ENCODE results near the gene KLHL26. TPM values are rescaled to one million over a fixed set of nuclear protein-coding genes. Genes with fewer than 3 reads are reported as not detected.
"Not testable (repeated sequence)": the region's sequence is repeated elsewhere in the genome, so short reads cannot be mapped to it uniquely, and the experiment has no call there.

Gene KLHL26
- total RNA-seq, 4 donors from 2014 or later: 7.9 to 23.2 (median 18.2) TPM

DNA sequence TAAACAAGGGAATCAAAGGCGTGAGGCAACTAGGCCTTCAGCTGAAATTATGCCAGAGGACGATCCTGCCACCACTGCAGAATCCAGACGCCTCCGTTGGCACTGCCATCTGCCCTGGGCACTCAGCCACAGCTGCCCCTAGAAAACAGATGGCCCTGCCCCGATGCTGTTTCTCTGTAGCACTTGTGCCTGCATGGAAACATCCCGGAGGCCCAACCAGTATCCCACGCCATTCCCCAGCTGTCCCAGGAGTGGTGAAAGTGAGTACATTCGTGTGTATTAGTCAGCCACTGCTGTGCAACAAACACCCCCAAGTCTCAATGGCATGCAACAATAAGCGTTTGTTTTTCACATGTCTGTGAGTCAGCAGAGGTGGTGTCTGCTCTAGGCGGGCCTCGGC is 37.8 kb downstream of the KLHL26 start:
- WGBS, 2 donors: 75 to 78% methylated on average over 11 of the region's 11 CpGs
- no peak overlapping the region for H3K4me3 ChIP-seq (ENCODE audit: low read depth, poor library complexity, severe bottlenecking)
- DNase-seq (ENCODE audit: low spot score in 2 of 2): no peak
- intact Hi-C loops (cut with DNase I; ENCODE audit: low total_unique reads): no loop called here
- TF ChIP-seq, protein P1, sequence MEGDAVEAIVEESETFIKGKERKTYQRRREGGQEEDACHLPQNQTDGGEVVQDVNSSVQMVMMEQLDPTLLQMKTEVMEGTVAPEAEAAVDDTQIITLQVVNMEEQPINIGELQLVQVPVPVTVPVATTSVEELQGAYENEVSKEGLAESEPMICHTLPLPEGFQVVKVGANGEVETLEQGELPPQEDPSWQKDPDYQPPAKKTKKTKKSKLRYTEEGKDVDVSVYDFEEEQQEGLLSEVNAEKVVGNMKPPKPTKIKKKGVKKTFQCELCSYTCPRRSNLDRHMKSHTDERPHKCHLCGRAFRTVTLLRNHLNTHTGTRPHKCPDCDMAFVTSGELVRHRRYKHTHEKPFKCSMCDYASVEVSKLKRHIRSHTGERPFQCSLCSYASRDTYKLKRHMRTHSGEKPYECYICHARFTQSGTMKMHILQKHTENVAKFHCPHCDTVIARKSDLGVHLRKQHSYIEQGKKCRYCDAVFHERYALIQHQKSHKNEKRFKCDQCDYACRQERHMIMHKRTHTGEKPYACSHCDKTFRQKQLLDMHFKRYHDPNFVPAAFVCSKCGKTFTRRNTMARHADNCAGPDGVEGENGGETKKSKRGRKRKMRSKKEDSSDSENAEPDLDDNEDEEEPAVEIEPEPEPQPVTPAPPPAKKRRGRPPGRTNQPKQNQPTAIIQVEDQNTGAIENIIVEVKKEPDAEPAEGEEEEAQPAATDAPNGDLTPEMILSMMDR (IDR thresholded peaks at IDR 0.05): no peak
- no peak for TF ChIP-seq POLR2A (IDR thresholded peaks at IDR 0.05)

DNA sequence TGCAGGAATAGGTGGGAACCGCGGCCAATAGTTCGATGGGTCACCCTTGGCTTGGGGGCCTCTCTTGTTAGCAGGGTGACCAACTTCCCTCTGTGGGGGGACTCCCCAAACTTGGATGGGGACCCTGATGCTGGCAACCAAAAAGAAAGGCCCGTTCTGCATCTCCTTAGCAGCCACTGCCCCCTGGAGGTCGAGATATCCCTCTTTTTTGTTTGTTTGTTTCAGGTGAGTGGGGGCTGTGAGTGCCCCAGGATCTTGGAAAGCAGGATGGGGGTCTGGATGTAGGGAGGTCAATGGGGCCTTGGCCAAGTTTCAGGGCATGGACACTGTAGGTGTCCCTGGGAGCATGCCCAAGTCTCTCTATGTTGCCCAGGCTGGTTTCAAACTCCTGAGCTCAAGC is 39.0 kb downstream of the KLHL26 start:
- WGBS, 2 donors: 55 to 69% methylated on average over 5 of the region's 5 CpGs
- no peak for DNase-seq (ENCODE audit: low spot score in 2 of 2)
- intact Hi-C loops (cut with DNase I; ENCODE audit: low total_unique reads): no loop called here
- no peak for TF ChIP-seq POLR2A (IDR thresholded peaks at IDR 0.05)
- TF ChIP-seq, protein P1 (IDR thresholded peaks at IDR 0.05): no peak
- no peak overlapping the region for H3K4me3 ChIP-seq (ENCODE audit: low read depth, poor library complexity, severe bottlenecking)

DNA sequence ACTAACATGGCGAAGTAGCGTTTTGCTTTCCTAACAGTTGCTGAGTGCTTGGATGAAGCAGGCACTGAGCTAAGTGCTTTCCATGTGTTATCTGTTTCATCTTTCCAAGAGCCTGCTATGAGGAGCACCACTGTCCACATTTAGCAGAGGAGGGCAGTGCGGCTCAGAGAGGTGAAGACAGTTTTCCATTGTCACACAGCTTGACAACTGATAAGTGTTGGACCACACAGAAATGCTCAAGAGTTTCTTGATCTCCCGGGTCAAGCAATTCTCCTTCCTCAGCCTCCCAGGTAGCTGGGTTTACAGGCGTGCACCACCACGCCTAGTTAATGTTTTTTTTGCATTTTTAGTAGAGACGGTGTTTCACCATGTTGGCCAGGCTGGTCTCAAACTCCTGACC is 39.9 kb downstream of the KLHL26 start:
- WGBS, 2 donors: 77 to 84% methylated on average over 7 of the region's 7 CpGs
- TF ChIP-seq, protein P1 (IDR thresholded peaks at IDR 0.05): no peak
- no peak for TF ChIP-seq POLR2A (IDR thresholded peaks at IDR 0.05)
- no peak for DNase-seq (ENCODE audit: low spot score in 2 of 2)
- intact Hi-C loops (cut with DNase I; ENCODE audit: low total_unique reads): no loop called here
- no peak overlapping the region for H3K4me3 ChIP-seq (ENCODE audit: low read depth, poor library complexity, severe bottlenecking)

DNA sequence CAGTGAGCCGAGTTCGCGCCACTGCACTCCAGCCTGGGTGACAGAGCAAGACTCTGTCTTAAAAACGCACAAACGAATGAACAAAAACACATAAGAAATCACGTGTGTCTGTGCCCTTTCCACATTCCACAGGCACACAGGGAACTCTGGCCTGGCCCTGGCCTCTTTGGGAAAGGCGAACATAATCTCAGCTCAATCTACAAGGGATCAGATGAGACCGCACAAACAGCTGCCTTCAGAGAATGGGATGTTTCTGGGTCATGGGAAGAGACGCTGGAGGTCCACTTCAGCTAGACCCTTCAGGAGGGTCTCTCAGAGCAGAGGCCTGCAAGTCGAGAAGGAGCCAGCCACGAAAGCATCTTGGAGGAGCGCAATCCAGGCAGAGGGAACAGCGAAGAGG is 40.3 kb downstream of the KLHL26 start:
- WGBS, 2 donors: 74 to 78% methylated on average over 13 of the region's 13 CpGs
- intact Hi-C loops (cut with DNase I; ENCODE audit: low total_unique reads): no loop called here

DNA sequence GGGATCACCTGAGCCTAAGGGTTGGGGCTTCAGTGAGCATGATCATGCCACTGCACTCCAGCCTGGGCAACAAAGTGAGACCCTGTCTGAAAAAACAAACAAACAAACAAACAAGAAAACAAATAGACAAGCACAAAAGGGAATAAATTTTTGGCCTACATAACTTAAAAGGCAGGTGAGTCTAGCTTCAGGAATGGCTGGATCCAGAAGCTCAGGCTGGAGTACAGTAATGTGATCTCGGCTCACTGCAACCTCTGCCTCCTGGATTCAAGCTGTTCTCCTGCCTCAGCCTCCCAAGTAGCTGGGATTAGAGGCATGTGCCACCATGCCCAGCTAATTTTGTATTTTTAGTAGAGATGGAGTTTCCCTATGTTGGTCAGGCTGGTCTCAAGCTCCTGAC is 43.3 kb downstream of the KLHL26 start:
- DNase-seq (ENCODE audit: low spot score in 2 of 2); H3K4me3 ChIP-seq (ENCODE audit: low read depth, poor library complexity, severe bottlenecking); intact Hi-C loops (cut with DNase I; ENCODE audit: low total_unique reads): not testable (repeated sequence)
- 94 to 96% methylated on average over 1 of the region's 1 CpG for WGBS, 2 donors

More for the DNA sequence above, 40.3 kb downstream of the KLHL26 start:
- DNase-seq (ENCODE audit: low spot score in 2 of 2): no peak
- TF ChIP-seq POLR2A (IDR thresholded peaks at IDR 0.05): no peak
- TF ChIP-seq, protein P1 (IDR thresholded peaks at IDR 0.05): no peak
- no peak overlapping the region for H3K4me3 ChIP-seq (ENCODE audit: low read depth, poor library complexity, severe bottlenecking)

DNA sequence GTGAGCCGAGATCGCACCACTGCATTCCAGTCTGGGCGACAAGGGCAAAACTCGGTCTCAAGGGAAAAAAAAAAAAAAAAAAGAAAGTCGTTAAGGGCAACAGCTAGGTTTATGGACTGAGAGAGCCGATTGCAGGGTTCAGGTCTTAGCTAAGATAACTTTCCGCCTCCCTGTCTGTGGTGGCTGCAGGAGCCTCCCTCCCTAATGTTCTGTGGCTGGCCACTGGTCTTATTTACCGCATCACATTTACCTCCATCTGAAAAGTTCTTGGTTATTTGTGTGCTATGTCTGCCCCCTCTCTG is 45.9 kb downstream of the KLHL26 start:
- H3K4me3 ChIP-seq (ENCODE audit: low read depth, poor library complexity, severe bottlenecking): no peak overlapping the region
- DNase-seq (ENCODE audit: low spot score in 2 of 2): no peak
- 41 to 44% methylated on average over 8 of the region's 8 CpGs for WGBS, 2 donors
- TF ChIP-seq POLR2A (IDR thresholded peaks at IDR 0.05): no peak
- TF ChIP-seq, protein P1 (IDR thresholded peaks at IDR 0.05): no peak
- intact Hi-C loops (cut with DNase I; ENCODE audit: low total_unique reads): no loop called here
